Suprapubic skin (tissue), 4 donors: ENCODE measurements around the gene SYNE1. TPM values are rescaled to one million over a fixed set of nuclear protein-coding genes. Genes with fewer than 3 reads are reported as not detected.

Experiments
- DNase-seq, 2 donors: peaks; one replicate each; pipeline ENCODE4 v3.0.0-alpha.2; 2019; ENCODE audit warnings: low spot score in 2 of 2
- H3K27ac ChIP-seq: fragments of 200-600 bp; sonication (generic); one replicate; pipeline ENCODE4 v1.5.1; 2019
- H3K27me3 ChIP-seq: fragments of 200-600 bp; sonication (generic); one replicate; pipeline ENCODE4 v1.5.1; 2019
- H3K36me3 ChIP-seq: fragments of 200-600 bp; sonication (generic); one replicate; pipeline ENCODE4 v1.5.1; 2019
- H3K4me1 ChIP-seq: fragments of 200-600 bp; sonication (generic); one replicate; pipeline ENCODE4 v1.5.1; 2019
- H3K4me3 ChIP-seq: fragments of 200-600 bp; sonication (generic); one replicate; pipeline ENCODE4 v1.5.1; 2019; ENCODE audit warnings: mild to moderate bottlenecking
- H3K9me3 ChIP-seq: fragments of 200-600 bp; sonication (generic); one replicate; pipeline ENCODE4 v1.5.1; 2019
- CTCF ChIP-seq, 2 donors: fragments of 200-600 bp in 1 of 2; fragments of 450-650 bp in 1 of 2; sonication (generic) in 1 of 2; IDR thresholded peaks; one replicate each; pipeline ENCODE4 v1.5.1; 2016 to 2019; ENCODE audit warnings: antibody characterized with exemption in 2 of 2, mild to moderate bottlenecking in 1 of 2, moderate library complexity in 1 of 2
- EP300 ChIP-seq: sonication (generic); formaldehyde crosslinking; IDR thresholded peaks from one replicate; pipeline ENCODE4 v1.6.1; 2017; ENCODE audit warnings: antibody characterized with exemption
- POLR2A ChIP-seq, 2 donors: fragments of 450-650 bp; IDR thresholded peaks; one replicate each; pipeline ENCODE4 v1.6.1; 2017; ENCODE audit warnings: antibody characterized with exemption in 2 of 2, mild to moderate bottlenecking in 2 of 2, moderate library complexity in 2 of 2
- POLR2AphosphoS5 ChIP-seq, 3 donors: sonication (generic); formaldehyde crosslinking; IDR thresholded peaks; one replicate each; pipeline ENCODE4 v1.6.1; 2017; ENCODE audit warnings: antibody characterized with exemption in 3 of 3
- WGBS: methylation state at CpG from one replicate; pipeline ENCODE4 v1.1.5; 2018; 5-methylcytosine and 5-hydroxymethylcytosine counted together
- total RNA-seq, 4 donors: library from RNA; depleted of rRNA; stranded (reverse); fragments of >200 nt; gene quantifications; one replicate each; pipeline ENCODE4 v1.1.0, GENCODE V29; 2016

Gene SYNE1
- total RNA-seq, 4 donors from 2014 or later = 105 to 184 (median 132) TPM

- no peak for TF ChIP-seq POLR2A (IDR thresholded peaks at IDR 0.05)
- TF ChIP-seq POLR2AphosphoS5 (IDR thresholded peaks at IDR 0.05) = no peak
- no peak for TF ChIP-seq EP300
- TF ChIP-seq CTCF (IDR thresholded peaks at IDR 0.05) = no peak
- H3K4me1 ChIP-seq = peaks cover 3% of the 10 kb centered on the region
- no peaks in the 10 kb centered on the region for H3K9me3 ChIP-seq
Observed at GRCh38 chr6:152118678-152119077, 518.5 kb downstream of the SYNE1 start.

GRCh38 chr6:152118224-152118623, 518.9 kb downstream of the SYNE1 start:
- TF ChIP-seq POLR2AphosphoS5 (IDR thresholded peaks at IDR 0.05) (no peak), CTCF (IDR thresholded peaks at IDR 0.05) (no peak), POLR2A (IDR thresholded peaks at IDR 0.05) (no peak), EP300 (no peak)
- Histone ChIP-seq H3K27ac (no peak overlapping the region), H3K4me1 (peaks cover 3% of the 10 kb centered on the region), H3K36me3 (peaks cover 17% of the 10 kb centered on the region), H3K27me3 (no peaks in the 10 kb centered on the region), H3K4me3 (no peak overlapping the region), H3K9me3 (no peaks in the 10 kb centered on the region)
- 100% methylated on average over 3 of the region's 3 CpGs for WGBS
- DNase-seq = no peak

More at GRCh38 chr6:152118678-152119077, 518.5 kb downstream of the SYNE1 start:
- DNase-seq = no peak
- 79% methylated on average over 5 of the region's 5 CpGs for WGBS
- H3K27me3 ChIP-seq = no peaks in the 10 kb centered on the region
- no peak overlapping the region for H3K27ac ChIP-seq
- H3K36me3 ChIP-seq = peaks cover 17% of the 10 kb centered on the region
- H3K4me3 ChIP-seq = no peak overlapping the region

- WGBS = 41% methylated on average over 9 of the region's 9 CpGs
- H3K27ac ChIP-seq = no peak overlapping the region
- no peaks in the 10 kb centered on the region for H3K9me3 ChIP-seq
- peaks cover 3% of the 10 kb centered on the region for H3K4me1 ChIP-seq
- TF ChIP-seq POLR2A (IDR thresholded peaks at IDR 0.05) = no peak
- no peak for TF ChIP-seq EP300
- TF ChIP-seq CTCF (IDR thresholded peaks at IDR 0.05) = no peak
- no peak for TF ChIP-seq POLR2AphosphoS5 (IDR thresholded peaks at IDR 0.05)
- DNase-seq = no peak
- H3K36me3 ChIP-seq = peaks cover 14% of the 10 kb centered on the region
- H3K27me3 ChIP-seq = no peaks in the 10 kb centered on the region
- no peak overlapping the region for H3K4me3 ChIP-seq
Observed at GRCh38 chr6:152117156-152118133, 519.7 kb downstream of the SYNE1 start.

- no peak overlapping the region for H3K27ac ChIP-seq
- no peaks in the 10 kb centered on the region for H3K27me3 ChIP-seq
- H3K36me3 ChIP-seq = no peaks in the 10 kb centered on the region
- TF ChIP-seq EP300 = no peak
- TF ChIP-seq POLR2AphosphoS5 (IDR thresholded peaks at IDR 0.05) = no peak
- no peak for TF ChIP-seq POLR2A (IDR thresholded peaks at IDR 0.05)
- TF ChIP-seq CTCF (IDR thresholded peaks at IDR 0.05) = no peak
- 80% methylated on average over 15 of the region's 15 CpGs for WGBS
- no peaks in the 10 kb centered on the region for H3K9me3 ChIP-seq
- H3K4me1 ChIP-seq = peaks cover 13% of the 10 kb centered on the region
- no peak for DNase-seq
- peak overlapping the region; percentile 17 for H3K4me3 ChIP-seq
Observed at GRCh38 chr6:152112491-152113261, 524.5 kb downstream of the SYNE1 start.
